GM21576 (cell line): ENCODE measurements around the gene ASGR2.
"Not testable (repeated sequence)": the region's sequence is repeated elsewhere in the genome, so short reads cannot be mapped to it uniquely, and the experiment has no call there.

Experiments
- ATAC-seq: cut with Tn5 transposase; IDR thresholded peaks from one replicate; pipeline ENCODE4 v1.9.1; 2021; ENCODE audit warnings: mild to moderate bottlenecking, moderate library complexity; ENCODE audit not compliant: unreplicated experiment

The ASGR2 gene

GRCh38 chr17:7114241-7114874 is at the start of gene ASGR2:
Gene ASGR2 (minus strand): TSS chr17:7114822. CDS start chr17:7114240, 582 bp downstream.
- ATAC-seq, result no peak

- ATAC-seq, result not testable (repeated sequence)
Measured at GRCh38 chr17:7159571-7159970, 44.9 kb upstream of the ASGR2 start.

GRCh38 chr17:7158424-7158823 is 43.8 kb upstream of the ASGR2 start:
- ATAC-seq, result not testable (repeated sequence)

GRCh38 chr17:7156342-7156940 is 41.8 kb upstream of the ASGR2 start:
- no peak for ATAC-seq

GRCh38 chr17:7147772-7148171 is 33.1 kb upstream of the ASGR2 start:
- no peak for ATAC-seq

GRCh38 chr17:7146115-7146514 is 31.5 kb upstream of the ASGR2 start:
- ATAC-seq, result no peak

GRCh38 chr17:7144213-7144612 is 29.6 kb upstream of the ASGR2 start:
- no peak for ATAC-seq

GRCh38 chr17:7141824-7142223 is 27.2 kb upstream of the ASGR2 start:
- no peak for ATAC-seq

GRCh38 chr17:7139400-7139799 is 24.8 kb upstream of the ASGR2 start:
- ATAC-seq, result no peak

- ATAC-seq, result no peak
Measured at GRCh38 chr17:7138800-7139381, 24.3 kb upstream of the ASGR2 start.

- ATAC-seq, result no peak
Measured at GRCh38 chr17:7137171-7137943, 22.7 kb upstream of the ASGR2 start.

GRCh38 chr17:7136266-7136877 is 21.8 kb upstream of the ASGR2 start:
- ATAC-seq, result no peak

- ATAC-seq, result no peak
Measured at GRCh38 chr17:7133916-7134315, 19.3 kb upstream of the ASGR2 start.

GRCh38 chr17:7133424-7133823 is 18.8 kb upstream of the ASGR2 start:
- ATAC-seq, result no peak

GRCh38 chr17:7132511-7133094 is 18.0 kb upstream of the ASGR2 start:
- ATAC-seq, result peak; percentile 45

- ATAC-seq, result no peak
Measured at GRCh38 chr17:7131423-7131791, 16.8 kb upstream of the ASGR2 start.

GRCh38 chr17:7130621-7131422 is 16.2 kb upstream of the ASGR2 start:
- ATAC-seq, result no peak

GRCh38 chr17:7129311-7129710 is 14.7 kb upstream of the ASGR2 start:
- no peak for ATAC-seq

GRCh38 chr17:7128160-7128559 is 13.5 kb upstream of the ASGR2 start:
- no peak for ATAC-seq

- not testable (repeated sequence) for ATAC-seq
Measured at GRCh38 chr17:7127501-7127900, 12.9 kb upstream of the ASGR2 start.
